Measurements from ENCODE around the gene BAG5. TPM values are rescaled to one million over a fixed set of nuclear protein-coding genes. Genes with fewer than 3 reads are reported as not detected.

BAG5 gene
- total and polyA plus RNA-seq, 2 donors (not counting 1 experiment from before 2014, with no cell fraction given): 7.4 to 31.6 TPM

- Mint-ChIP-seq H3K4me3 (peak overlapping the region; percentile 61), H3K27ac (no peak overlapping the region), H3K9me3 (ENCODE audit: insufficient read depth) (no peaks in the 10 kb centered on the region), H3K4me1 (peaks cover 40% of the 10 kb centered on the region), H3K27me3 (peaks cover 3% of the 10 kb centered on the region)
- DNase-seq (no peak), ATAC-seq (ENCODE audit: low read depth) (no peak)
- no peak overlapping the region for H3K4me2 ChIP-seq (replicated peaks; ENCODE audit: low read depth, low read length, poor library complexity, severe bottlenecking)
- 80% methylated on average over 10 of the region's 12 CpGs for WGBS (ENCODE audit: insufficient coverage)
- peaks cover 2% of the 10 kb centered on the region for H3K79me2 ChIP-seq (ENCODE audit: control insufficient read depth, insufficient read depth, low read length)
- H3K27me3 ChIP-seq (replicated peaks in 1 of 4; ENCODE audit: control extremely low read depth in 1 of 4, control insufficient read depth in 3 of 4, insufficient read depth in 4 of 4, low read length in 3 of 4): peaks cover 0 to 32% (median 11%) of the 10 kb centered on the region in 4 experiments
- intact Hi-C loops (cut with micrococcal nuclease): no loop called here
- no peak overlapping the region for H3K4me3 ChIP-seq (ENCODE audit: control extremely low read depth in 1 of 5, extremely low read depth in 1 of 5, insufficient read depth in 1 of 5, low read depth in 2 of 5, low read length in 4 of 5)
- H3K4me1 ChIP-seq (ENCODE audit: control insufficient read depth in 2 of 2, insufficient read depth in 2 of 2, low read length in 2 of 2): peaks cover 40 to 52% of the 10 kb centered on the region in 2 donors
- no peak overlapping the region for H3K27ac ChIP-seq (ENCODE audit: low read length in 2 of 2)
- H2AFZ ChIP-seq (ENCODE audit: insufficient read depth, low read depth, low read length, poor library complexity, severe bottlenecking): no peak overlapping the region
- H3K9me3 ChIP-seq (ENCODE audit: control extremely low read depth in 1 of 3, control insufficient read depth in 2 of 3, insufficient read depth in 1 of 3, low read length in 2 of 3): peaks cover 0 to 14% (median 0%) of the 10 kb centered on the region in 3 donors
- POLR2A ChIA-PET: no interaction called here
- CTCF ChIA-PET: interaction anchor here (0.7 kb wide), 1 partner anchor 40 kb away, joined by 5 read pairs; no protein-coding TSS in a partner anchor
- H4K20me1 ChIP-seq (ENCODE audit: control insufficient read depth, insufficient read depth, low read length, poor library complexity, severe bottlenecking): peaks cover under 1% of the 10 kb centered on the region
- no peak for TF ChIP-seq CTCF (IDR thresholded peaks at IDR 0.05)
- TF ChIP-seq EZH2 (IDR thresholded peaks at IDR 0.05; ENCODE audit: borderline replicate concordance, insufficient read depth, low read depth, low read length, poor library complexity, severe bottlenecking): no peak
- H3K9ac ChIP-seq (ENCODE audit: low read length): no peak overlapping the region
- H3K36me3 ChIP-seq (replicated peaks in 1 of 2; ENCODE audit: control extremely low read depth in 1 of 2, control insufficient read depth in 1 of 2, extremely low read depth in 1 of 2, insufficient read depth in 2 of 2, low read length in 1 of 2): no peaks in the 10 kb centered on the region
Observed at GRCh38 chr14:103524002-103524935, 38.2 kb downstream of the BAG5 start.

- Histone ChIP-seq H3K4me3 (ENCODE audit: control extremely low read depth in 1 of 5, extremely low read depth in 1 of 5, insufficient read depth in 1 of 5, low read depth in 2 of 5, low read length in 4 of 5) (no peak overlapping the region), H3K36me3 (replicated peaks in 1 of 2; ENCODE audit: control extremely low read depth in 1 of 2, control insufficient read depth in 1 of 2, extremely low read depth in 1 of 2, insufficient read depth in 2 of 2, low read length in 1 of 2) (no peaks in the 10 kb centered on the region), H4K20me1 (ENCODE audit: control insufficient read depth, insufficient read depth, low read length, poor library complexity, severe bottlenecking) (peaks cover 7% of the 10 kb centered on the region), H3K79me2 (ENCODE audit: control insufficient read depth, insufficient read depth, low read length) (no peaks in the 10 kb centered on the region), H3K4me1 (ENCODE audit: control insufficient read depth in 2 of 2, insufficient read depth in 2 of 2, low read length in 2 of 2) (peaks cover 42 to 55% of the 10 kb centered on the region in 2 donors), H3K27me3 (replicated peaks in 1 of 4; ENCODE audit: control extremely low read depth in 1 of 4, control insufficient read depth in 3 of 4, insufficient read depth in 4 of 4, low read length in 3 of 4) (peaks cover 0 to 32% (median 11%) of the 10 kb centered on the region in 4 experiments), H3K9ac (ENCODE audit: low read length) (no peak overlapping the region), H2AFZ (ENCODE audit: insufficient read depth, low read depth, low read length, poor library complexity, severe bottlenecking) (no peak overlapping the region), H3K4me2 (replicated peaks; ENCODE audit: low read depth, low read length, poor library complexity, severe bottlenecking) (no peak overlapping the region), H3K27ac (ENCODE audit: low read length in 2 of 2) (no peak overlapping the region), H3K9me3 (ENCODE audit: control extremely low read depth in 1 of 3, control insufficient read depth in 2 of 3, insufficient read depth in 1 of 3, low read length in 2 of 3) (peaks cover 0 to 14% (median 0%) of the 10 kb centered on the region in 3 donors)
- ATAC-seq (ENCODE audit: low read depth) (no peak), DNase-seq (no peak)
- Mint-ChIP-seq H3K27me3 (peaks cover 3% of the 10 kb centered on the region), H3K9me3 (ENCODE audit: insufficient read depth) (no peaks in the 10 kb centered on the region), H3K4me1 (peaks cover 39% of the 10 kb centered on the region), H3K27ac (no peak overlapping the region), H3K4me3 (peak overlapping the region; percentile 61)
- CTCF ChIA-PET: interaction anchor here (0.7 kb wide), 1 partner anchor 41 kb away, joined by 5 read pairs; no protein-coding TSS in a partner anchor
- WGBS (ENCODE audit: insufficient coverage): 74% methylated on average over 7 of the region's 10 CpGs
- intact Hi-C loops (cut with micrococcal nuclease): no loop called here
- TF ChIP-seq CTCF (IDR thresholded peaks at IDR 0.05) (no peak), EZH2 (IDR thresholded peaks at IDR 0.05; ENCODE audit: borderline replicate concordance, insufficient read depth, low read depth, low read length, poor library complexity, severe bottlenecking) (no peak)
- POLR2A ChIA-PET: no interaction called here
Observed at GRCh38 chr14:103523575-103523954, 38.9 kb downstream of the BAG5 start.

All from B cell (primary cell).